Stimulated activated CD8-positive, alpha-beta memory T cell treated with anti-CD3 and anti-CD28 coated beads, Interleukin-7, amount 100 ng/mL, for 1 hour (primary cell): Measurements from ENCODE around the gene NOS2.
A peak's percentile ranks its signal among the peaks of the same experiment; 100 is the strongest.

Experiments used
- DNase-seq, 2 donors: peaks; one replicate each; pipeline ENCODE4 v3.0.0-alpha.2; 2020; ENCODE audit warnings: low read depth in 2 of 2

NOS2 gene

DNA sequence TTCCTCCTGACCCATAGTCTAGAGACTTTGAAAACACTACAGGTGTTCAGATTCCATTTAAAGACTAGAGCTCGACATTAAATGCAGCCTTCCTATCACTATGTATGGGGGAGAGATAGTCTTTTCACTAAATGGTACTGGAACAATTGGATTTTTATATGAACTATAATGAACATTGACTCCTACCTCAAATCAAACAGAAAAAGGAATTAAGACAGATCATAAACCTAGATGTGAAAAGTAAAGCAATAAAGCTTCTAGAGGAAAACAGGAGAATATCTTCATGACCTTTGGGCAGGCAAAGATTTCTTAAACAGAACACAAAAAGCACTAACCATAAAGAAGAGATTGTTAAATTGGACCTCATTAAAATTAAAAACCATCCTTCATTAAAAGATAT is 18.8 kb upstream of the NOS2 start:
- DNase-seq = no peak

DNA sequence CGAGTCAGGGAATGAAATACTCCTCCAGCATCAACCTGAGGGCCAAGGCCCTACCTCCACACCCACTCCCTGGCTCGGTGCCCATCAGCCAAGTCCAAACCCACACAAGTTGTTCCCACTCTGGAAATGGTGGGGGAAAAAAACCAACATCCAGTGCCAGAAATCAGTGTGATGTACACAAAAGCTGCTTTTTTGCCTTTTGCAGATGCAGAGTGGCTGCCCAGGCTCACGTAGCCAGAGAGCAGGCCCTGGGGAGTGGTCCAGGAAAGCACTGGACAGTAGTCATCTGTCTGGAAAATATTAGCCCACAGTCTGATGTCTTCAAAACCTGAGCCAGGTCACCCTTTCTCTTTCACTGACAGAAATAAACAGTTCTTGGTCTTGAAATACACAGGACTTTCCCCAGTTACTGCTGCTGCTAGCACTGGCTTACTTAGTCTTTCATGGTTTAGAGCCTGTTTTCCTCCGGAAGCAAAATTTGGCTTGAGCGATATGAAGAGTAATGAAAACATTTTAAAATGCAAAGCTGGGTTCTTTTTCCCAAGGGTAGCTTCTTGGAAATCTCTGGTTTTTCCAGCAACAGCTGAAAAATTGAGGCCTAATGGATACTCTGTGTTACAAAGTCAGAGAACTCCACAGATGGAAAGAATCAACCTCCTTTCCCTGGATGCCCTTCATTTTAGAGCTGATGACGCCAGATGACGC is 18.2 kb upstream of the NOS2 start:
- no peak for DNase-seq

DNA sequence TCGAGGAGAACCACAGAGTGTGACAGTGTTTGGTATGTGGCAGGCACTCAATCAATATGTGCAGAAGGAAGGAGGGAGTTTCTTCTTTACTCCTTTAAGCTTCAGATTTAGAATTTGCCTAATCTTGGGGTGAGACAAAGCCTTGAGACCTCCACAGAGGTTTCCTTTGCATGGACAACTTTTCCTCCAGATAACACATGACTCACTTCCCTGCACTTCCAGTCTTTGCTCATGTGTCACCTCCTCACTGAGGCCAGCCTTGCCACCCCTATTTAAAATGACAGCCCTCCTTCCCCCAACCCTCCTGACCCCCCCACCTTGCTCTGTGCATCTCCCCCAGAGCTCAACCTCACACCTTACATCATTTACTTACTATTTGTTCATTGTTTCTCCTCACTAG is 17.4 kb upstream of the NOS2 start:
- no peak for DNase-seq

DNA sequence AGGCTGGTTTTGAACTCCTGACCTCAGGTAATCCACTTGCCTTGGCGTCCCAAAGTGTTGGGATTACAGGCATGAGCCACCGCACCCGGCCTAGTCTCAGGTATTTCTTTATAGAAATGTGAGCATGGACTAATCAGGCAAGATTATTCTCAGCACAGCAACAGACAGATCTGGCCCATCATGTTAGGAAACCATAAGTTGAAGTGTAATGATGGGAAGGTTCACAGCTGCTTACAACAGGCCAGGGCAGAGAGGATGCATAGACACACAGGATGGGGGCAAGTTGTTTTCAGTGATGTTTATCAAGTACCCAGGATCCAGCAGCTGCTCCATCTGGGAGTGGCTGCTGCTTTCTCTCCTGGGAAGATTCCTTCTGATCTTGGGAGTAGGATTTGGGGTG is 16.6 kb upstream of the NOS2 start:
- no peak for DNase-seq

DNA sequence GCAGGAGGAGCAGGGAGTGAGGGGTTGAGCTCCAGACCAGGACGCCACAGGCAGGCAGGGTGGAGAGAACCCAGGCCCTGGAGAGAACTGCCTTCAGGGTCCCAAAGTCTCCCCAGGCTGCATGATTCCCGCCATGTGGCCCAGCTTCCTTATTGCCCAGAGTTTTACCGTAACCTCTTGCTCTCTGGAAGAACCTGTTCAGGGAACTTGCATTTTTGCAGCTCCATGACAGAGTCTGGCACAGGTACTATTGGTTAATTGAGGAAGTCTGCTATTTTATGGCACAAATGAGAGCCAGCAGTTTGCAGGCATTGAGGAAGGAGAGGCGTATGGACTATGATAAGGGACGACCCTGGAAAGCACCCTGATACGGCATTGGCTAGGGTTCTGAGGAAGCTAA is 11.6 kb upstream of the NOS2 start:
- DNase-seq = no peak

DNA sequence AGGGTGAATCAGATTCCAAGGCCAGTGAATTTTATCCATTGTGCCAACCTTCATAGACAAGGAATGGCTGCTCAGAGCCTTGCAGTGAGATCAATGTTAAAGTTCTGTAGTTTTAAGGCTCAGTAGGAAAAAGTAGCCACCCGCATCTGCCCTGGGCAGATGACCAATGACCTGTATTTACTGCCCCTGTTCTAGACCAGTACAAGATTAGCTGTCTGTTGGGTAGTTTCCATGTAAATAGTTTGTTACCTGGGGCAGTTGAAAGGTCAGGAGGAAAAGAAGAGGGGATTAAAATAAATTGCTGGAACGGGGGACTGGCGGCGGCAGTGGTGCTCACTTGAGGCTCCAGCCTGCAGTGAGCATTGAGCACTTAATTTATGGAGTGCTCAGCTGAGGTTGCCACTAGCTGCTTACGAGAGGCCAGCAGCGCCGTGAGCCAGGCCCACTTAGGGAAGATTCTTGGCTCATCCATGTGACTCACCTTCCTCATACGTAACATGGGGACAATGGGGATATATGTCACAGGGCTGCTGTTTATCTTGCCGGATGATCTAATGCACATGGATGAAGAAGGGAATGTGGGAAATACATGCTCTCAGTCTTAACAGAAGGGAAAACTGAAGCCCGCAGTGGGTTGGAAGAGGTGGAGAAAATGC is 10.7 kb upstream of the NOS2 start:
- DNase-seq = no peak

DNA sequence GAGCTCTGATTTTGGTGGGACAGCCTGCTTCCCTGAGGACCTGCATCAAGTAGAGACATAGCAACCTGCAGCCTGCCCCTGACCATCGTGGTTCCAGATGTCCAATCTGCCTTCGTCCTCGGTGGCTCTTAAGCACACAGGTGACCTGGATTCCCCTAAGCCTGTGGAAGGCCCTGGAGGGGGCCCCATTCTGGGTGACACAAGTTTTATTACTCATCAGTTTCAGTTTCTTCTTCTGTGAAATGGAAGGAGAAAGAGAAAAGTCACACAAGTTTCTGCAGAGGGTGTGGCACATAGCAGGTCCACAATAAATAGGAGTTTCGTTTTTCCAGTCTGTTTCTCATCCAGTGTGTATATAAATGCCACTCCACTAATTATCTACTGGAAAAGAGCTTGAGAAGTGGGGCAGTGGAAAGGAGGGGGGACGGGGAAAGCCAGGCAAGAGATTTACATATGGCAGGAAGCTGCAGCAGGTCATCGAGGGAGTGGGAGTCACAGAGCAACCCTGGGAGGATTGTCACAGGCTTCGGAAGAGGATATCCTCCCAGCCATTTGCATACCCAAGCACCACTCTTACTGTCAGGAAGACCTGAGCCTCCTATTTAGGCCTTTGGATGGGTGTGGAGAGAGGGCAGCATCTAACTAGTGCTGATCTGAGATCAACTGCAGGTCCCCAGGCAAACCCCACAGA is 10.0 kb upstream of the NOS2 start:
- no peak for DNase-seq

DNA sequence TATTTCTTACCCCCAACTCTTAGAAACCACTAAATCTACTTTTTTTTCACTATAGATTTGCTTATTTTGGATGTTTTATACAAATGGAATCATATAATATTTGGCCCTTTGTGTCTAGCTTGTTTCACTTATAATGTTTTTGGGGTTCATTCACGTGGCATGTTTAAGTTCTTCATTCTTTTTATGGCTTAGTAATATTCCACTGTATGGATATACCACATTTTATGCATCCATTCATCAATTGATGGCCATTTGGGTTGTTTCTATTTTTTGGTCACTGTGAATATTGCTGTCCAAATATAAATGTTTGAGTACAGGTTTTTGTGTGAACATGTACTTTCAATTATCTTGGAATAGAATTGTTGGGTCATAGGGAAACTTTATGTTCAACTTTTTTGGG is 9.2 kb upstream of the NOS2 start:
- DNase-seq = no peak

DNA sequence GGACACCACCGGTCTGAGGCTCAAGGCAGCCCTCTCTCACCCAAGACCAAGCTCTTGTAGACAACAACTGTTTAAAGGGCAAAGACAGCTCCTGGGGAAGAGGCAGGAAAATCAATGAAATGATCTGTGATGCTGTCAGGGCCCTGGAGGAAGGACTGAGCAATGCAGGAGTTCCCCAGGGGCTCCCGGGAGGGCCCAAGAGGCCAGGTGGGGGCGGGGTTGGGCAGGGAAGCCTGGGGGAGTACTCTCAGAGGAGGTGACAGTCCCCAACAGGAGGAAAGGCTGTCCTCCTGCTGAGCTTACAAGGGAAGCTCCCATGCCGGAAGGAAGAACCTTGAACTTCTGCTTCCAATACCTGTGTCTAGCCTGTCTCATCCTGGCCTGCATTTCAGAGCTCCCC is 8.3 kb upstream of the NOS2 start:
- DNase-seq = no peak

DNA sequence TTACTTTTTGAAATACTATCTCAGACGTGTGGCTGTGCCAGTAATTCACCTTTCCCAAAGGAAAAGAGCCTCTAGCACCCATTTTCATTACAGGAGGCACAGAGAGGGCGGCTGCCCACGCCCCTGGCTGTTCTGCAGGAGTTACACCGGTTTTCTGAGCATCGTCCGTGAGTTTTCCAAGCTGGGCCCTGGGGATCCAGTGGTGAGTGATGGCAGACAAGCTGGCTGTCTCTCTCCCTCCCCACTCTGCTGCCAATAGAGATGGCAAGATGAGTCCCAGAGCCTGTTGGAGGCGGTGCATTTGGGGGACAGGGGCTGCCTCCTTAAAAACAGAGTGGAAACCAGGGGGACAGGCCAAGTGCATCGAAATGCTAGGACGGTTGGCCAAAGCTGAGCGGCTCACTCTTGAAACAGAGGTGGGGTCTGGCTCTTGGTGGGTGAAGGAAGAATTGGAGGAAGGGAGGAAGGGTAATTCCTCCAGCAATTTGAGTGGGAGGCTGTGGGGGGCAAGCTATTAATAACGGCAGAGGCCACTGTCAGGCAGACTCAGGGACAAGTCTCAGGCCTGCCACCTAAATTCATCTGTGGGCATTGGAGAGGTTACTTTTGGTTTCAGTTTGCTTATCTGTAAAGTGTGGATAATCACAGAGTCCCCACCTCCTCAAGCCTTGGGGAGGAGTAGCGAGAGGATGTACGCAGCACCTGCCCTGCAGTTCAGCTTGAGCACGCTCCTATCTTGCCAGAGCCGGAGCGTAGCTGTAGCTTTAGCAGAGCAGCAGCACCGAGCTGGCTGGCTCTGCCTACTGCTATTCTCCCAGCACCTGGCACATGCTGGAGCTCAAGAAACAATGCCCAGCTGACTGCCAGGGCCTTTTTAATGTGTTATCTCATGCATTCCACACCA is 7.5 kb upstream of the NOS2 start:
- peak; percentile 5 to 23 for DNase-seq

DNA sequence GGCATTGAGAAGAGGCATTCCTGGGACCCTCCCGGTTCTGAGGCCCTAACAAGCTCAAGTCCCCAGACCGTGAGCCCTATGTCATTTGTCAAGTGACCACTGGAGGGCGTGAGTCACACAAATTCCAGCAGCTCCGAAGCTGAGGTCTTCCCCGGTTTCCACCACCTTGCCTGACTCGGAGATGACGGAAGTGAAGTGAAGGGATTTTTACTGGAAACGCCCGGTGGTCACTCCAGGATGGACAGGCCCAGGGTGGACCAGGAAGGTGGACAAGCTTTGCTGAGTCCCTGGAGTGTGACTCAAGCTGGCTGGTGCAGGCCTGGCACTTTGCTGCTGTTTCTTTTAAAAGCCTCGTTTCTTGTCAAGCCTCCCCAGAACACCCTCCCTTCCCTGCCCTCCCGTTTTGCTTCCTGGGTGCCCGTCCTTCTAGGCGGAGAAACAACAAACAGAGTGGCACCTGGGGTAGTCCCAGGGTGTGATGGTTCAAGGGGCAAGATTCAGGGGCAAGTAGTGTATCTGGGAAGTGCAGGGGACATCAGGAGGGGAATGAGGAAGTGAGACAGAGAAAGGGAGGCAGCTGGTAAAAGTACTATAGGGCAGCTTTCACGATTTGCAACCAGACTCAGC is 5.3 kb upstream of the NOS2 start:
- DNase-seq = peak; percentile 64 to 66

DNA sequence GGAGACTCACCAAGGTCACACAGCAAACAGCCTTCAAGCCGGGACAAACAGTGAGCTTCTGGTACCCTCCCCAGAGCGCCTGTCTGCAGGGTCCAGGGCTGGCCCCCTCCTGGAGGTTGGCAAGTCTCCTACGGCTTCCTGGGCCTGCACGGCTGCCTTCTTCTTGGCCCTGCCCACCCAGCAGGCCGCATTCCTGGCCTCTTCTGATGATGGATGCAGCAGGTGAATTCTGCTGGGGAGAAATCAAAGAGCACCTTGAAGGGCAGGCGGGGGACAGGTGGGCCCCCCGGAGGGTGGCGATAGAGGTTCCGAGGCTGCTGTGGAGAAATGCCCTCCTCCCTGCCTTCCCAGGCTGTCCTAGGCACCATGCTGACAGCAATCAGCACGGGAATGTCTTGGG is 3.8 kb upstream of the NOS2 start:
- no peak for DNase-seq

DNA sequence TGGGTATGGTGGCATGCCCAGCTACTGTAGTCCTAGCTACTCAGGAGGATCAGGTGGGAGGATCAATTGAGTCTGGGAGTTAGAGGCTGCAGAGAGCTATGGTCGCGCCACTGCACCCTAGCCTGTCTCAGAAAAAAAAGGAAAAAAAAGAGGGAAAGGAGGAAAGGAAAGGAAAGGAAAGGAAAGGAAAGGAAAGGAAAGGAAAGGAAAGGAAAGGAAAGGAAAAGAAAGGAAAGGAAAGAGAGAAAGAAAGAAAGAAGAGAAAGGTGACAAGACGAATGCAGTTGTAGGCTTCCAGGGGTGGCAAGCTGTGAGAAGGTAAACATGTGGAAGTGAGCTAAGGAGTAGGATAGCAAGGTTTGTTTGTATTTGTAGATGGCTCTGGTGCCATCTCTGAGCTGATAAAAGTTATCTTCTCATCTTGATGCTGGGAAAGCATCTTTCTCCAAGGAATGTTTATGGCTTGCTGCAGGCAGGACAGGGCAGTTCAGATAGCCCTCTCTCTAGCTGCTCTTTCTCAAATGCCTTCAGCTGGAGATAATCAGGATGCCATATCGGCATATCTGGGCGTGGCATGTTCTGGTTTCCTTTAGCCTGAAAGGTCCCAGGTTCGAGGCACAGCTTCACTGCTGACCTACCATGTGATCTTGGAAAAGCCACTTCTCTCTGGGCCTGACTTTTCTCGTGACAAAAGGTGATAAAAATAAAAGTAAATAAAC is 2.8 kb upstream of the NOS2 start:
- DNase-seq = no peak

DNA sequence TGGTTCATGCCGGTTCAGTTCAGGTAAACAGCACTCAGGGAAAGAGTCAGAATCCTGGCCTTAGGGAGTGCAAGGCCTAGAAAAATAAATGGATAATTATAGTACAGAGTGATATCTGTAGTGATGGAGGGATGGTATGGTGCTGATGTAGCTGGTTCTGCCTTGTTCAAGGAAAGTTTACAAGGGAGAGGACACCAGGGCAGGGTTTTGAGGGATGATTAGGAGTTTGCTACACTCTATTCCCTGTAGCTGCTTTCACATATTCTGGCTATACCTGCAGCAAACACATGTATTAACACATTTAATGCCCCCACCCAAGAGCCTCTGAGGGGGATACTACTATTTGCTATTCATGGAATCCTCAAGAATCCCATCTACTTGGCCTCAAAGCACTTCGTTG is 1.7 kb upstream of the NOS2 start:
- no peak for DNase-seq

DNA sequence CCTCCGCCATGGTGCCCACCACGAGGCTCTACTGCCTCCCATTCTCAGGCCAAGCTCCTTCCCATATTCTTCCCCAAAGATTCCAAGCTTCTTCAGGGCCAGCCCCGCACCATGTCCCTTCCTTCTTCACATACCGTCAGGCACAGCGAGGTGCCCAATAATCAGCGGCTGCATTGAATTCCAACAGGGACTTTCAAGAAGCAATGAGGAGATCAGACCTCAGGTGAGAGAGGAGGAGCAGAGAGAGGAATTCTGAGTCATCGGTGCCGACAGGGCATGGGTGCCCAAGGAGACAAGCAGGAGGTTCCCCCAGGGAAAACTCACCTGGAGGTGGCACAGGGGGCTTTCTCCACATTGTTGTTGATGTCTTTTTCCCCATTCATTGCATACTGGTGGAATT is 2.0 kb downstream of the NOS2 start:
- DNase-seq = no peak

DNA sequence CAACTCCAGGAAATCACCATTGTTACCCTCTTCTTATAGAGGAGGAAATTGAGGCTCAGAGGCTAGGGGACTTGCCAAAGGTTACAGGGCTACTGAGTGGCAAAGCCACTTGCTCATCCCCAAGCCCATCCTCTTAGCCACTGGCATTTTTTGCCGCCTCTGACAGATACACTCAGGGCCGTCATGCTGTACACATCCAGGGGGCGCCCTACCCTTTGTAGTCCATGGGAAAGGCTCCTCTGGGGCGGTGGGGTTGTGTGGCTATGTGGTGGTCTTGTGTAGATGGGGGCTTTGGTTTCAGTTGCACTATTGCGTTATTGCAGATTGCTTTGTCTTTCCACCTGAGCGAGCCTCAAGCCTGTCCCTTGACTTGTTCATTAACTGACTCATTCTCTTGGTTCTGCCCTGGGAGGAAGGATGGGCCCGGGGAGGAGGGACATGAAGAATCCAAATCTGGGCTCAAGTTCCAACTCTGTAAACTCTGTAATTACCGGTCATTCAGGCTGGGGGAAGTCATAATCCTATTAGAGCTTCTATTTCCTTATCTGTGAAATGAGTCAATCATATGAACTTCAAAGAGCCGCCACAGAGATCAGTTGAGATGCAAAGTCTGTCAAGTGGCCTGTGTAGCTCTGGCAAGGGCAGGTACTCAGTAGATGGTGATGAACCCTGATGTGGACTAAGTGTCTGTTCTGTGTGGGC is 2.8 kb downstream of the NOS2 start:
- no peak for DNase-seq

DNA sequence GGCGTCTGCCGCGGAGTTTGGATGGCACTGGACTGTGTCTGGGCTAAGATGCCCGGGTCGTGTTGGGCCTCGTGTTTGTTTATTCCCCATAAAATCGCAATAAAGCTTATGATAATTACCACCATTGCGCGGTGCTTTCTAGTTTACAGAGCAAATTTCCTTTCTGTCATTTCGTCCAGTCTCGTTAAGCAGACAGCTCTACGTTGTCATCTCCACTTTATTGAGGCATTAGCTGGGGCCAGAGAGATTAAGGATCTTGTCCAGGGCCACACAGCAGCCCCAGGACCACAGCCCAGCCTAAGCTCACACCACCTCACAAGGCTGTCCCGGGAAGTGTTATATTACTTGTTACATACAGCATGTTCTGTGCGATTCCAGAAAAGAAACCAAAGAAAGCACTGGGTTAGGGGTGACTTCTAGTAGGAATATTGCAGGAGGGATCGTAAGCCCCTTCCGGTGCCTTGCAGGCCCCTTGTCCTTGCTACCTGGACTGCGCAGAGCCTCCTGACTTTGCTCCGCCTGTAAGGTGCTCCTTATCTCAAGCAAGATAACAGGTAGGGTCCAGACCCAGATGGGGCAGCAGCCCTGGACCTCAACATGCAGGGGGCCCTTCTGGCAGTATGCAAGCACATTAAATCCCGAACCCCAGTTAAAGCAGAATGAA is 6.3 kb downstream of the NOS2 start:
- DNase-seq = no peak

DNA sequence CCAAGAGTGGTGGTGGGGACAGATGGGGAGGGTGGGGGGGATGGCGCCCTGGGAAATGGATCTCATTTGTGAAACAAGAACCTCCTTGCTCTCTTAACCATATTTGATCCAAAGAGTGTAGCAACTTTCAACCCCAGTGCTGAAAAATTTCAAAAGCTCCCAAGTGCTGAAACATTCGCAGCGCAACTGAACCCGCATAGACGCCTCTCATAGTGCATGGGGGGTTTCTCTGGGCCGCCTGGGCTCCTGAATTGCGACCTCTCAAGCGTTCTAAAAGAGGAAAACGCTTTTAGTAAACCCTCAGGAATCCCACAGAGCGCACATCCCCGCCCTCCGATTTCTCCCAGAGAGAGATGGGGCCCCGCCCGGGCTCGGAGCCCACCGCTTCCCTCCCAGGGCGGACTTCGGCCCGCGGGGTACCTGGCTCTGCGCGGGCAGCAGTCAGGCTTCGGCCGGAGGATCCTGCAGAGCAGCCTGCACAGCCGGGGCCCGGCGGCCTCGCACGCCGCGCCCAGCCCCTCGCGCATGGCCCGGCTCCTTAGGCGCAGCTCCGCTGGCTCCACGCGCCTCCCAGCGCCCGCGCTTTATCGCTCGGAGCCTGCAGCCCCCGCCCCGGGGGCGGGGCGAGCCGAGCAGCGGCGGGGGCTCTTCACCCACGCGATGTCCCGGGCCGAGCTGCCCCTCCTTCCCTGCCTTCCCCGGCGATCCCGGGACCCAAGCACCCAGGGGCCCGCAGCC is 7.0 kb downstream of the NOS2 start:
- no peak for DNase-seq

DNA sequence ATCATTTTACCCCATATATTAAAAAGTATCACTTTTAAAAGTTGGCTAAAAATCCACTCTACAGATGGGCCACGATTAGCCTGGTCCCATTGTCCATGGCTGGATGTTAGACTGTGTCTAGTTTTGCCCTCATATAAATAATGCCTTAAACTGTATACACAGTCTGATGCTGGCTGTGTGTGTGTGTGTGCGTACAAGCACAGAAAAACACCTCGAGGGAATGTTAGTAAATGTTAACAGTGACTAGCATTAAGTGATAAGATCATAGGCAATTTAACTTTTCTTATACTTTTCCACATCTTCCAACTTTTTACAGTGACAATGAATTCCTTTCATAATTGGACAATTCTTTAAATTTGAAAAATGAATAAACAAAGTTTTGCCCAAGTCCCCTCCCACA is 8.2 kb downstream of the NOS2 start:
- no peak for DNase-seq
